ENCODE measurements around the gene ATP9B. TPM values are rescaled to one million over a fixed set of nuclear protein-coding genes. Genes with fewer than 3 reads are reported as not detected.

ATP9B gene
- total RNA-seq, 1 donor from 2014 or later = 10.8 TPM

- no peaks in the 10 kb centered on the region for H3K27me3 ChIP-seq (ENCODE audit: control insufficient read depth, insufficient read depth, low read length)
- H3K36me3 ChIP-seq (ENCODE audit: control insufficient read depth, insufficient read depth, low read length) = no peaks in the 10 kb centered on the region
- DNase-seq (ENCODE audit: low read depth) = no peak
- TF ChIP-seq, protein P1, sequence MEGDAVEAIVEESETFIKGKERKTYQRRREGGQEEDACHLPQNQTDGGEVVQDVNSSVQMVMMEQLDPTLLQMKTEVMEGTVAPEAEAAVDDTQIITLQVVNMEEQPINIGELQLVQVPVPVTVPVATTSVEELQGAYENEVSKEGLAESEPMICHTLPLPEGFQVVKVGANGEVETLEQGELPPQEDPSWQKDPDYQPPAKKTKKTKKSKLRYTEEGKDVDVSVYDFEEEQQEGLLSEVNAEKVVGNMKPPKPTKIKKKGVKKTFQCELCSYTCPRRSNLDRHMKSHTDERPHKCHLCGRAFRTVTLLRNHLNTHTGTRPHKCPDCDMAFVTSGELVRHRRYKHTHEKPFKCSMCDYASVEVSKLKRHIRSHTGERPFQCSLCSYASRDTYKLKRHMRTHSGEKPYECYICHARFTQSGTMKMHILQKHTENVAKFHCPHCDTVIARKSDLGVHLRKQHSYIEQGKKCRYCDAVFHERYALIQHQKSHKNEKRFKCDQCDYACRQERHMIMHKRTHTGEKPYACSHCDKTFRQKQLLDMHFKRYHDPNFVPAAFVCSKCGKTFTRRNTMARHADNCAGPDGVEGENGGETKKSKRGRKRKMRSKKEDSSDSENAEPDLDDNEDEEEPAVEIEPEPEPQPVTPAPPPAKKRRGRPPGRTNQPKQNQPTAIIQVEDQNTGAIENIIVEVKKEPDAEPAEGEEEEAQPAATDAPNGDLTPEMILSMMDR (IDR thresholded peaks at IDR 0.05; ENCODE audit: insufficient read depth, low read length, severe bottlenecking) = no peak
- no peak for FAIRE-seq
- no peak overlapping the region for H3K4me3 ChIP-seq (ENCODE audit: low read depth, low read length)
These were observed 332.5 kb downstream of the ATP9B start for GRCh38 chr18:79401494-79402208.

DNA sequence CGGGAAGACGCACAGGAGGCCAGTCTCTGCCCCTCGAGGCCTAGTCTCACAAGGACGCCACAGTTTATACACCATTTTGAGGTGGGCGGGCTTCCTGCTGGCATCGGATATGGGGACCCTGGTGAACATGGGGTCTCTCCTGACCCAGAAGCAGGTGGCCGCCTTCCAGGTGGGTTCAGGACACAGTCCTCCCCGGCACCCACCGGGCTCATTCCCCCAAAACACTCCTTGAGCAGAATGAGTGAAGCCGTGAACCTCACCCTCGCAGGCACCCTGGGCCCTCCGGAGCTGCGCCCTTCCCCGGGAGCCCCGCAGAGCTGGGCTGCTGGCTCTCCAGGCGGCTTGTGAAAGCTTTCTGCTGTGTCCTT lies 333.0 kb downstream of the ATP9B start:
- FAIRE-seq (no peak), DNase-seq (ENCODE audit: low read depth) (no peak)
- Histone ChIP-seq H3K4me3 (ENCODE audit: low read depth, low read length) (no peak overlapping the region), H3K36me3 (ENCODE audit: control insufficient read depth, insufficient read depth, low read length) (no peaks in the 10 kb centered on the region), H3K27me3 (ENCODE audit: control insufficient read depth, insufficient read depth, low read length) (no peaks in the 10 kb centered on the region)
- TF ChIP-seq, protein P1 (IDR thresholded peaks at IDR 0.05; ENCODE audit: insufficient read depth, low read length, severe bottlenecking) = no peak

- FAIRE-seq (no peak), DNase-seq (ENCODE audit: low read depth) (no peak)
- H3K27me3 ChIP-seq (ENCODE audit: control insufficient read depth, insufficient read depth, low read length) = no peaks in the 10 kb centered on the region
- H3K4me3 ChIP-seq (ENCODE audit: low read depth, low read length) = no peak overlapping the region
- TF ChIP-seq, protein P1 (IDR thresholded peaks at IDR 0.05; ENCODE audit: insufficient read depth, low read length, severe bottlenecking) = no peak
- no peaks in the 10 kb centered on the region for H3K36me3 ChIP-seq (ENCODE audit: control insufficient read depth, insufficient read depth, low read length)
These were observed 334.0 kb downstream of the ATP9B start for GRCh38 chr18:79402977-79403722.

DNA sequence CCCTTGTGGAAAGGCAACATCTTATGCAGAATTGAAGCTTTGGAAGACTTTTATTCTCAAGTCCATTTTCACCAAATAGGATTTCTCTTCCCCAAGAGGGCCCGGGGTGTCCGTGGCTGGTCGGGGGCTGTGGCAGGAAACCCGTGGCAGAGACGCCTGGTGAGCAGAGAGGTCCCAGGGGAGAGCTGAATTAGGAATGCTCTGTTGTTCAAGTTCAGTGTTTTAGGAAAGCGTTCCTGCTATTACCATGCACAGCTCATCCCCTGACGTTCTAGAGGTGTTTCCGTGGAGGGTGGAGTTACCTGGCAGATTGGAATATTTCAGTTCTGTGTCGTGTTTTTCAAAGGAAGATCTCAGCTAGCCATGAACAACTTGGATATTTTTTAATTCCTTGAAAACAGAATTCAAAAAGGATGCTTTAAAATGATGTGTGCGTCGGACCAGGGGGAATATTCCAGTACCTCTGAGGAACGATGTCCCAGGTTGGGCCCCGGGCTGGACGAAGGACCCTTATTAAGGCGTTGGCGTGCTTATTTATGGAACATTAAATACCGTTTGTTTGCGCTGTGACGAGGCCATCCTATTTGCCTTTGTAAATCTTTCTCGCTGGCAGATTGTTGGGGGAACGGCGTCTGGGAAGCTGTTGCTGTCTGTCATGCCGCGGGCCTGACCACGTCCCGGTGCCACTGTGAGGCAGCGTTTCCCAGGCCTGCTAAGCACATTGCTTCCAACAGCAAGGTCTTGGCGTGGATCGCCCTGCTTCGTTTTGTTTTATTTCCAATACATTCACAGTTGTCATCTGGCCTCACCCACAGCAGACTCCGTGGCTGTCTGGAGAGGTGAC lies 334.8 kb downstream of the ATP9B start:
- peak; percentile 40 for DNase-seq (ENCODE audit: low read depth)
- TF ChIP-seq, protein P1 (IDR thresholded peaks at IDR 0.05; ENCODE audit: insufficient read depth, low read length, severe bottlenecking) = no peak
- FAIRE-seq = no peak
- H3K27me3 ChIP-seq (ENCODE audit: control insufficient read depth, insufficient read depth, low read length) = no peaks in the 10 kb centered on the region
- no peaks in the 10 kb centered on the region for H3K36me3 ChIP-seq (ENCODE audit: control insufficient read depth, insufficient read depth, low read length)
- no peak overlapping the region for H3K4me3 ChIP-seq (ENCODE audit: low read depth, low read length)

GRCh38 chr18:79404567-79404910 lies 335.3 kb downstream of the ATP9B start:
- no peak overlapping the region for H3K4me3 ChIP-seq (ENCODE audit: low read depth, low read length)
- H3K36me3 ChIP-seq (ENCODE audit: control insufficient read depth, insufficient read depth, low read length) = no peaks in the 10 kb centered on the region
- TF ChIP-seq, protein P1 (IDR thresholded peaks at IDR 0.05; ENCODE audit: insufficient read depth, low read length, severe bottlenecking) = no peak
- DNase-seq (ENCODE audit: low read depth) (no peak), FAIRE-seq (no peak)
- no peaks in the 10 kb centered on the region for H3K27me3 ChIP-seq (ENCODE audit: control insufficient read depth, insufficient read depth, low read length)
